ENCODE results near the gene SERTAD1.

The SERTAD1 gene

DNA sequence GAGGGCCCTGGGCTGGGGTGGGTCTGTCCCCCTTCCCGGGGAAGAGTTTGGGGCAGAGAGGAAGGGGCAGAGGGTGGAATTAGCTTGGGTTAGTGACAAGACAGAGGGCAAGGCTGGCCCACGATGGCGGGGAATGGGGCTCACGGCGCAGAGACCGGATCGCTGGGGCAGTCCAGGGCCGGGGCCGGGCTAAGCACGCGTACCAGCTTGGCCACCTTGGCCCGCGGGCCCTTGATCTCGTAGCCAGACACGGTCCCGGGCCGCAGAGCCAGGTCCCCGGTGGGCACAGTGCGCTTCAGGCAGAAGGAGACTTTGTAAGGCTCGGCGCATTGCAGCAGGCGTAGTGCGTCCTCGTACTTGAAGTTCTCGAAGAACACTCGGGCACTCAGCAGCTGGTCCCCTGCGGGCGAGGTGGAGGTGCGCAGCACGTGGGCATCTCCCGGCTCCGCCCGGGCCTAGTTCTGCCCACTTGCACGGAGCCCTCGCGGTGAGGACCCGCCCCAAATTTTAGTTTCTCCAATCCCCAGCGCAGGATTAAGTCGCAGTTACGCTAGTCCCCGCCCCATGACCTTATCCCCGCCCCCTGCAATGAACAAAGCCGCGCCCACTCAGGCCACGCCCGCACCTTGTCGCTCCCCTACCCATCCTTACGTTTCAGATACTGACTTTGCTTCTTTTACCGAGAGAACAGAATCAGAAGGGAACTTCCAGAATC is 27.2 kb downstream of the SERTAD1 start:
- DNase-seq: peak; percentile 41

- DNase-seq: no peak
These were observed 28.3 kb downstream of the SERTAD1 start for GRCh38 chr19:40397568-40397906.

GRCh38 chr19:40396886-40397567 is 28.8 kb downstream of the SERTAD1 start:
- DNase-seq: no peak

DNA sequence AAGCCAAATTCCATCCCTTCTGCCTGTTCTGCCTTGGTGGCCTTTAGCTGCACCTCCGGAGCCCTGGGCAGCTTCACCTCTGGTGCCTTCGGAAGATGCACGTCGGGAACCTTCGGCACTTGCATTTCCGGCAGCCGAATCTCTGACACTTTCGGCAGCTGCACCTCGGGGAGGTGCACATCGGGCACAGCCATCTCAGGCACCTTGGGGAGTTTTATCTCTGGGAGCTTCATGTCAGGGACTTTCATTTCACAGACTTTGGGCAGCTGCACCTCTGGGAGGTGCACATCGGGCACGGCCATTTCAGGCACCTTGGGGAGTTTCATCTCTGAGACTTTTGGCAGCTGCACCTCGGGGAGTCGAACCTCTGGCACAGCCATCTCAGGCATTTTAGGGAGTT is 29.8 kb downstream of the SERTAD1 start:
- no peak for DNase-seq

- DNase-seq: no peak
These were observed 31.0 kb downstream of the SERTAD1 start for GRCh38 chr19:40394816-40395210.

DNA sequence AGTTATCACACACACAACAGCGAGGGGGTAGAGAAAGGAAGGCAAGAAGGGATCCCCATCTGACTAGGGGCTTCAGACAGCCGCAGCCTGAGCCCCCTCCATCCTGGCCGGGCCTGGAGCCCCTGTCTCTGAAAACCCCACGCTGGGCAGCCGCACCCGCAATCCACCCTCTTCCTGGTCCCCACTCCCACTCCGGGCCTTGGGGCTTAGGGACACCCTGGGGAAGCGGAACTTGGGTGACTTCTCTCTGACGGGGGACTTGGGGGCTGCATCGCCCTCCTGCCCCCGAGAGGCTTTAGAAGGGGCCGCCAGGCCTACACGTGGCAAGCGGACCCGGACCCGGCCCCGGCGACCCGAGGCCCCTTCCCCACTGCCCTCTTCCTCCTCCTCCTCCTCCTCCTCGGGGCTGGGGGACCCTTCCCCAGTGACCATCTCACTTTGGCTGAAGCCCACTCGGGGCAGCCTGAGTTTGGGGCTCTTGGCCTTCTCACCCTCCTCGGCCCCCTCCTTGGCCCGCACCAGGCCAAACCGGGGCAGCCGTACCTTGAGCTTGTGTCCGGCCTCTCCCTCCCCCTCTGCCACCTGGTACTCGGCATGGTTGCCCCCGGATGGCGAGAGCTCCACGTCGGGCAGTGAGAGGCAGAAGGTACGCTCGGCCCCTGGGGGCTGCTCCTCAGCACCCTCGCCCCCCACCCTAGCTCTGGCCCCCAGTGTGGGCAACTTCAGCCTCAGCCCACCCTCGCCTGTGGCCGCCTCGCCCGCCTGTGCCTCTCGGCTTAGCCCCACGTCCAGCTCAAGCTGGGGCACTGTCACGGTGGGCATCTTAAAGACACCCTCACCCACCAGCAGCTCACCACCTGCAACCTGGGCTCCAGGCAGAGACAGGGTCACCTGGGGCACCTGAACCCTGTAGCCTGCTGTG is 31.6 kb downstream of the SERTAD1 start:
- no peak for DNase-seq

DNA sequence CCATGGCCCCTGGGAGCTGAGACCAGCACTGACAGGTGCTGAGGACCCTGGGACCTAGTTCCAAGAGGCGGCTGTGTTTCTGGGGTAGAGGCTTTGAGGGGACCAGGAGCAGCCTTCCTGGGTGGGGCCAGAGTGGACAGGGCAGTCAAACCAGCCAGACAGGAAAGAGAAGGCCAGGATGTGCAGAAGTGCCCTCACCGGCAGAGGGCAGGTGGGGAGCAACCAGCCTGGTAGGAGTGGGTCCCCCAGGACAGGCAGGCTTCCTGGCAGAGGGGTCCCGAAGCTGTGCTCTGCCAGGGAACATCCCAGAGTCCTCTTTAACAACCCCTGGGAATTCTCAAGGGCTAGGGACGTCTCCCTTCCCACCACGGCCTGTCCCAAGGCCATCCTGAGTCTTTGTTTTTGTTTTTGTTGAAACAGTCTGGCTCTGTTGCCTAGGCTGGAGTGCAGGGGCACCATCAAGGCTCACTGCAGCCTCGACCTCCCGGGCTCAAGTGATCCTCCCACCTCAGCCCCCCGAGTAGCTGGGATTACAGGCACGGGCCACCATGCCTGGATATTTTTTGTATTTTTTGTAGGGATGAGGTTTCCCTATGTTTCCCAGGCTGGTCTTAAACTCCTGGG is 32.8 kb downstream of the SERTAD1 start:
- no peak for DNase-seq

- DNase-seq: no peak
These were observed 33.7 kb downstream of the SERTAD1 start for GRCh38 chr19:40392123-40392522.

- no peak for DNase-seq
These were observed 35.6 kb downstream of the SERTAD1 start, which contains the start of gene HIPK4 for GRCh38 chr19:40390084-40390742. HIPK4 (minus strand) TSS chr19:40390181; CDS start chr19:40389902, 279 bp downstream.

DNA sequence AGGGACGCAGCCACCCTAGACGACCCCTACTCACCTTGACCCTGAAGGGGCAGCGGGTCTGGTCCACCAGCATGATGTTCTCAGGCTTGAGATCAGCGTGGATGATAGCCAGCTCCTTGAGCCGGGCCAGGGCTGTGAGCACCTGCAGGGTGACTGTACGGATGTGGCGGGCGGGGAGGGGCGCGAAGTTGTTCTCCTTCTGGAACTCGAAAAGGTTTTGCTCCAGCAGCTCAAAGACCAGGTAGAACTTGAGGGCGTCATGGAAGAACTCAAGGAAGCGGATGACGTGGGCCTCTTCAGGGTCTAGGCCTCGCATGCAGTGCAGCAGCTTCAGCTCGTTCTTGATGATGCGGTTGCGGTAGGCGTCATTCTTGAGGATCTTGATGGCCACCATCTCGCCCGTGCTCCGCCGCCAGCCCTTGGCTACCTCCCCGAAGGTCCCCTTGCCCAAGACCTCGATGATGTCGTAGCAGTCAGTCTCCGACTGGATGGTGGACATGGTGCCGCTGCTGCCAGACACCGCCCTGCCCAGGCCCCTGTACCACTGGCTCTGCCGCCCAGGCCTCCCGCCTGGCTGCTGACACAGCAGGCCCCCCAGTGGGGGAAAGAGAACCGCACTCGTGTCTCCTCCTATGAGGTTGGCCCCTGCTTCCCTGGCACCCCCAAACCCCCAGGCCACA is 36.2 kb downstream of the SERTAD1 start:
- no peak for DNase-seq

DNA sequence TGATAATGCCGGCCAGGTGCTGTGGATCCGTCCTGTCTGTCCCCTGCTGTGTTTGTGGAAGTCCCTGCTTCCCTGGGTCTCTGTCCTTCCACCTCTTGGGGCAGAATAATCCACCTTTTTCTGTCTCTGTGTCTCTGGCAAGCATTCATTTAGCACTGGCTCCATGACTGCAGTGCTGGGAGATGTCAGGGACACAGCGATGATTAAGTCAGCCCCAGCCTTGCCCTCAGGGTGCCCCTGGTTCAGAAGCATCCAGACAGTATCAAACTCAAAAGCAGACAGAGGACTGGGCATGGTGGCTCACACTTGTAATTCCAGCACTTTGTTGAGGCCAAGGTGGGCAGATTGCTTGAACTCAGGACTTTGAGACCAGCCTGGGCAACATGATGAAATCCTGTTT is 37.3 kb downstream of the SERTAD1 start:
- DNase-seq: no peak

GRCh38 chr19:40387155-40387554 is 38.6 kb downstream of the SERTAD1 start:
- DNase-seq: no peak

GRCh38 chr19:40383668-40384248 is 42.0 kb downstream of the SERTAD1 start:
- DNase-seq: no peak

DNA sequence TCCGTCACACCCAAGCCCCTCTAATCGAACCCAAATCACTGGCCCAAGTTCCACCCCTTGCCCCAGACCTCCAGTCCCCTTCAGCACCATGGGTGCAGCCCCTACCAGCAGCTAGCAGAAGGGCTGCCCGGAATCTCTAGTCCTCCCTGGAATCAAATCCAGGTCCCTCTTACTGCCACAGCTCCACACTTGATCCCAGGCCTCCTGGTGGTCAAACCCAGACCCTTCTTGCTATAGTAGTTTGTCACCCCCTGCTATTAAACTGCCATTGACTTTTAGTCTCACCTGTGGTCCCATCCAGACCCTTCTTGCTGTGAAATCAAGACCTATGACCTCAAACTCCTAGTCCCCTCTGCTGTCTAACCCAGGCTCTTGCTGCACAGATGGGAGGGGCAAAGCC is 44.5 kb downstream of the SERTAD1 start:
- DNase-seq: no peak

DNA sequence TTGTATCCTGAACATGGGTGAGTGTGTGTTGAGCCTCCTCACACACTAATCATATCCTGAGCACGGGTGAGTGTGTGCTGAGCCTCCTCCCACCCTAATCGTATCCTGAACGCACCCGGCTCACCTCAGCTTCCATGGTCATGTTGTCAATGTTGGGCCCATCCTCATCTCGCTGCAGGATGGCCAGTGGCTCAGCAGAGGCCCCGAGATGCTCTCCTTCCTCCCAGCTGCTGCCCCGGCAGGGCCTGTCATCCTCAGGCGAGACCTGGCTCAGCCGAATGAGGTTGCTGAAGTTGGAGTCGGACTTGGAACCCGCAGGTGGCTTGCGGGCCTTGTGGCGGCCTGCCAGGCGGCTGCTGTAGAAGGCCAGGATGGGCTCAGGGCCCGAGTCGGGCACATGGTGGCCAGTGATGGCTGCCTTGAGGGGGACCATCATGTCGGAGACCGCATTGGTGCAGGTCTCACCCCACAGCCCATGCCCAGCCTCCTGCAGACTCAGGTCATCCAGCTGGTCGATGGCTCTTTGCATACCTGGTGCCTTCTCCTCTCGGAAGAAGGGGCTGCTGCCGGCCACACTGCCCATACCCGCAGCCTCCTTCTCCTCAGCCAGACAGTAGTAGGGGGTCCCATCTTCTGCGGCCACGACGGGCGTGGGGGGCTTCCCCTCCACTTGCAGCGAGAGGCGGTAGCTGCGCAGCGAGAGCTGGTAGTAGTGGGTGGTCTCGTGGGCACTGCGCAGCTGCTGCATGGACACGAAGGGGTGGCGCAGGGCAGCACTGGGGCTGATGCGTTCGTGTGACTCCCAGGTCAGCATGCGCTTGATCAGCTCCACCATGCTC is 45.4 kb downstream of the SERTAD1 start:
- DNase-seq: no peak

- no peak for DNase-seq
These were observed 46.2 kb downstream of the SERTAD1 start for GRCh38 chr19:40379446-40380198.

- DNase-seq: no peak
These were observed 47.3 kb downstream of the SERTAD1 start for GRCh38 chr19:40378509-40378908.

DNA sequence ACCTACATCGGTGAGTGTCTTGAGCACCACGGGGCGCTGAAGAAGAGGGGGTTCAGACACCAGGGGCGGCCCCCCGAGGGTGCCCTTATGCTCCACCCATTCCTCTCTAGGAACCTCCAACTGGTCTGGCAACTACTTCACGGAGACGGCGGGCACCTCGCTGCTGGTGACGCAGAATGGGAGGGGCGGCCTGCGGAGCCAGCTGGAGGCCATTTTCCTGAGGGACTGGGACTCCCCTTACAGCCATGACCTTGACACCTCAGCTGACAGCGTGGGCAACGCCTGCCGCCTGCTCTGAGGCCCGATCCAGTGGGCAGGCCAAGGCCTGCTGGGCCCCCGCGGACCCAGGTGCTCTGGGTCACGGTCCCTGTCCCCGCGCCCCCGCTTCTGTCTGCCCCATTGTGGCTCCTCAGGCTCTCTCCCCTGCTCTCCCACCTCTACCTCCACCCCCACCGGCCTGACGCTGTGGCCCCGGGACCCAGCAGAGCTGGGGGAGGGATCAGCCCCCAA is 47.9 kb downstream of the SERTAD1 start:
- DNase-seq: no peak

GRCh38 chr19:40376286-40376862 is 49.4 kb downstream of the SERTAD1 start:
- no peak for DNase-seq

All from T-helper 9 cell (primary cell).